Hematopoietic multipotent progenitor cell (in vitro differentiated cells): ENCODE measurements around the gene CHEK2. TPM values are rescaled to one million over a fixed set of nuclear protein-coding genes. Genes with fewer than 3 reads are reported as not detected.
"Not testable (repeated sequence)": the region's sequence is repeated elsewhere in the genome, so short reads cannot be mapped to it uniquely, and the experiment has no call there.

ENCODE experiments used
- DNase-seq, 3 donors: peaks; one replicate each; pipeline ENCODE4 v3.0.0-alpha.2; 2011 to 2015; ENCODE audit warnings: low read depth in 2 of 3, low spot score in 2 of 3
- total RNA-seq: library from RNA; depleted of rRNA; stranded (reverse); fragments of >200 nt; gene quantifications from one replicate; pipeline ENCODE4 v1.2.3, GENCODE V29; 2012

The CHEK2 gene
- total RNA-seq, 1 donor = 15.3 TPM

DNA sequence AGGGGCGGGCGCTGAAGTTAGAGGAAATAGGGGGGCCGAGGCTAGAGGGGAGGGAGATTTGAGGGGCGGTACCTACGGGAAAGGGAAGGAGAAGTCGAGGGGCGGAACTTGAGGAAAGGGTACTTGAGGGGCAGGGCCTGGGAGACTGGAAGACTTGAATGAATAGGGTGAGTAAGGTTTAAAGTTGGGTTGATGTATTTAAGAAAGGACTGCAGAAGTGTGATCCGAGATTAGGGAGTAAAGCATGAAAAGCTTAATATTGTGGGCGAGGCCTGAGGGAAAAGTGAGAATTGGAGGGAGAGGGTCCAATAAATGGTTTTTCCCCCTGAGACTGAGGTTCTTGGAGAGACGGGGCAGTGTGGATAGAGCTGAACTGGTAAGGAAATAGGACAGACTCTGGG is 942 bp upstream of the CHEK2 start:
- DNase-seq = no peak

DNA sequence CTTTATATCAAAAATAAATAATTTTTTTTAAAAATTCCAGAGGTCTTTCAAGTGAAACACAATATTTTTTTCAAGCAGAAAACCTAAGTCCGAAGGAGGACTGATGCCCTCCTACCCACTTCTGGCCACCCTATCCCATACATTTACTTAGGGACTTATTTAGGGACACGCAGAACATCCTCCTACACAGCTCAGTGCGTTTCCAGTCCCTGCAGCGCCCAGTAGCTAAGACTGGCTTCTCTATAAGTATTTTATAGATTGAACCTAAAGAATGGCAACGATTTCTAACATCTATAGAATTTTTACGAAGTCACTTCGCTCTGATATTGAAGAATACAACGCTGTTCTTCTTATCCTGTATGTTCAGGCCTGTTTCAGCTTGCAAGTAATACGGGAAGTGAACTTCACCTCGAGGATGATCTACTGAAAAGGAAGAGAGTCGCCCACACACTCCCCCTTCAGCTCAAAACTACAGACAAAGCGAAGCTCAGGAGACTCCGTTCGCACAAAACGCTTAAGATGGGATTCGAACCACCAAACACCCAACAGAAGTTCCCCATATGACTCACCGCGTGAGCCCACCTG is 328 bp downstream of the CHEK2 start:
- no peak for DNase-seq

DNA sequence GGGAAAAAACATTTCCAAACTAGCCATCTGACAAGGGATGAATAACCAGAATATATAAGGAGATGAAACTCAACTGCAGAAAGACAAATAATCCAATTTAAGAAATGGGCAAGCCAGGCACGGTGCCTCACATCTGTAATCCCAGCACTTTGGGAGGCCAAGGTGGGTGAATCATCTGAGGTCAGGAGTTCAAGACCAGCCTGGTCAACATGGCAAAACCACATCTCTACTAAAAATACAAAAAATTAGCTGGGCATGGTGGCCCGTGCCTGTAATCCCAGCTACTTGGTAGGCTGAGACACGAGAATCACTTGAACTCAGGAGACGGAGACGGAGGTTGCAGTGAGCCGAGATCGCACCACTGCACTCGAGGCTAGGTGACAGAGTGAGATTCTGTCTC is 2.7 kb downstream of the CHEK2 start:
- DNase-seq = not testable (repeated sequence)

DNA sequence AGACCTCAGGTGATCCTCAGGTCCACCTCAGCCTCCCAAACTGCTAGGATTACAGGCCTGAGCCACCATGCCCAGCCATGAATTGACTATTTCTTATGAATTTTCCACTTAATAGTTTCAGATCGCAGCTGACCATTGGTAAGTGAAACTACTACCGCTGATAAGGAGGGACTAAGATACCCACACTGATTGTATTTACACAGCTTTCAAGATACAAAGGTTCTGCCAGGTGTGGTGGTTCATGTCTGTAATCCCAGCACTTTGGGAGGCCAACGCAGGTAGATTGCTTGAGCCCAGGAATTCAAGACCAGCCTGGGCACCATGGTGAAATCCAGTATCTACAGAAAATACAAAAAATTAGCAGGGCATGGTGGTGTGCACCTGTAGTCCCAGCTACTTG is 3.9 kb downstream of the CHEK2 start:
- DNase-seq = no peak

DNA sequence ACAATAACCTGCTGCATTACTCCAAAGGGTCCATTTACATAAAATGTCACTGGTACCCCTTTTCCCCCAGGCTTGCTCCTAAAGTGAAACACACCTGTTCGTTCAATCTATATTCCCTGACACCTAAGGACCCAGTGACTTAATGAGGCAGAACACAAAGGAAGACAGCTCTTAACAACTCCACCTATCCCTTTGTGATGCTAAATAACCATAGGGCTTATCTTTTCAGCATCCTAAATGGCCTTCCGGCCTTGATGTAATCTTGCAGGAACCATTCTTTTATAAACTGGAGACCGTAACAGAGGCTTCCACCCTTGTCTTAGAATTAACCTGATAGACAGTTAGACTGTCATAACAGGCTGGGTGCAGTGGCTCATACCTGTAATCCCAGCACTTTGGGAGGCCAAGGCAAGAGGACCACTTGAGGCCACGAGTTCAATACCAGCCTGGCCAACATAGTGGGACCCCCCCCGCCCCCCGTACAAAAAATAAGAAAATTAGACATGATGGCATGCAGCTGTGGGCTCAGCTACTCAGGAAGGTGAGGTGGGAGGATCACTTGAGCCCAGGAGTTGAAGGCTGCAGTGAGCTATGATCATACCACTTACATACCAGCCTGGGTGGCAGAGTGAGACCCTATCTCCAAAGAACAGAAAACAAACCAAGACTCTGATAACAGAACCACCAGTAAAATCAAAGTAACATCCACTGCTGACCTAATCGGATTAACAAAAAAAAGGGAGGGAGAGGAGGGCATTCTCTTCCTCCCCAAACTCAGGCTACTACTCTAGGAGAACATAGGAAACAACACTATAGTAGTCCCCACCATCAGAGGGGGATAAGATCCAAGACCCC is 5.1 kb downstream of the CHEK2 start:
- DNase-seq = peak in 1 of 3 donors; percentile 6

DNA sequence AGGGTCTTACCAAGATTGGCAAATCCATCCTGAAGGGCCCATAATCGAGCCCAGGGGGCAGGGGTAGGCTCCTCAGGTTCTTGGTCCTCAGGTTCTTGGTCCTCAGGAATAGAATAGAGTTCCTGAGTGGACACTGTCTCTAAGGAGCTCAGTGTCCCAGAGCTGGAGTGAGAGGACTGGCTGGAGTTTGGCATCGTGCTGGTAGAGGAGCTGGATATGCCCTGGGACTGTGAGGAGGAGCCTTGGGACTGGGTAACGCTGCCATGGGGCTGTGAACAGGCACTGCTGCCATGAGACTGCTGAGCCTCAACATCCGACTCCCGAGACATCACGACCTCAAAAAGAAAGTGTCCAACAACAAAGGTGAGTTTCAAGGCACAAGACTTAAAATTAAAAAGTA is 7.2 kb downstream of the CHEK2 start:
- DNase-seq = no peak

DNA sequence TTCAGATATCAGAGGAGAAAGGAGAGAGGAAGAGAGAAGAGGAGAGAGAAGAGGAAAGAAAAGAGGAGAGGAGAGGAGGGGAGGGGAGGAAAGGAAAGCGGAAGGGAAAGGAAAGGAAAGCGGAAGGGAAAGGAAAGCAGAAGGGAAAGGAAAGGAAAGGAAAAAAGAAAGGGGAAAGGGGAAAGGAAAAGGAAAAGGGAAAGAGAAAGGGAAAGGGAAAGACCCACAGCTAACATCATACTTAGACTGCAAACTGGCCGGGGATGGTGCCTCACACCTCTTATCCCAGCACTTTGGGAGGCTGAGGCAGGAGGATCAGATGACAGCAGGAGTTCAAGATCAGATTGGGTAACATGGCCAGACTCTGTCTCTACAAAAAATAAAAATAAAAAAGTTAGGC is 11.4 kb downstream of the CHEK2 start:
- no peak for DNase-seq

DNA sequence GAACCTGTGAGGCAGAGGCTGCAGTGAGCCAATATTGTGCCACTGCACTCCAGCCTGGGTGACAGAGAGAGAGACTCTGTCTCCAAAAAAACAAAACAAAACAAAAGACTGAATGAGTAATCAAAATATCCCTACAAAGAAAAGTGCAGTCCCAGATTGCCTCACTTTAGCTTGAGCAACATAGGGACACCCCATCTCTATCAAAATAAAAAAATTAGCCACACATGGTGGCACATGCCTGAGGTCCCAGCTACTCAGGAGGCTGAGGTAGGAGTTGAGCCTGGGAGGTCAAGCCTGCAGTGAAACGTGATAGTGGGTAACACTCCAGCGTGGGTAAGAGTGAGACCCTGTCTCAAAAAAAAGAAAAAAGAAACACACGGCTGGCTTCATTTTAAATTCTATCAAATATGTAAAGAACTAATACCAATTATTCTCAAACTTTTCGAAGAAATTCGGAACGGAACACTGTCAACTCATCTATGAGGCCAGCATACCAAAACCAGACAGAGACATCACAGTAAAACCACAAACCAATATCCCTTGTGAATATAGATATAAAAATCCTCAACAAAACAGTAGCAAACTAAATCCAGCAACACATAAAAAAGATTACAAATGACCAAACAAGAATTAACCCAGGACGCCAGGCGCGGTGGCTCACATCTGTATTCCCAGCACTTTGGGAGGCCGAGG is 12.9 kb downstream of the CHEK2 start:
- DNase-seq = no peak

DNA sequence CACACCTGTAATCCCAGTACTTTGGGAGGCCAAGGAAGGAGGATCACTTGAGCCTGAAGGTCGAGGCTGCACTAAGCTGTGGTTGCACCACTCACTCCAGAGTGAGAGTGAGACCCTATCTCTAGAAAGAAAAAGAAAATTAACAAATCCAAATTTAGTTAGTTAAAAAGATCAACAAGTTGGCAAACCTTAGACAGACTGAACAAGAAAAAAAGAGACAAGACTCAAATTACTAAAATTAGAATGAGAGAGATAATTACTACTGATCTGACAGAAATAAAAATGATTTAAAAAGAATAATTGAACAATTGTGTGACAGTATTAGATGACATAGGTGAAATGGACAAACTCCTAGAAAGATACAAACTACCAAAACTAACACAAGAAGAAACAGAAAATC is 13.6 kb downstream of the CHEK2 start:
- DNase-seq = no peak

DNA sequence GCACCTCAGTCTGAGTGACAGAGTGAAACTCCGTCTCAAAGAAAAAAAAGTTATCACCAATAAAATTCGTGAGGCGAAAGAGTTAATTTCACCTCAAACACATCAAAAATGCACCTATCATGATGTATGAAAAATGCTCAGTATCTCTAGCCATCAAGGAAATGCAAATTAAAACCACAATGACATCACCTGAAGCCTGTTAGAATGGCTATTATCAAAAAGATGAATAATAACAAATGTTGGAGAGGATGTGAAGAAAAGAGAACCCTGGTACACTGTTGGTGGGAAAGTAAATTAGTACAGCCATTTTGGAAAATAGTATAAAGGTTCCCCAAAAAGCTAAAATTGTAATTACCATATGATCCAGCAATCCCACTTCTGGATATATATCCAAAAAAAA is 23.6 kb downstream of the CHEK2 start:
- DNase-seq = no peak

DNA sequence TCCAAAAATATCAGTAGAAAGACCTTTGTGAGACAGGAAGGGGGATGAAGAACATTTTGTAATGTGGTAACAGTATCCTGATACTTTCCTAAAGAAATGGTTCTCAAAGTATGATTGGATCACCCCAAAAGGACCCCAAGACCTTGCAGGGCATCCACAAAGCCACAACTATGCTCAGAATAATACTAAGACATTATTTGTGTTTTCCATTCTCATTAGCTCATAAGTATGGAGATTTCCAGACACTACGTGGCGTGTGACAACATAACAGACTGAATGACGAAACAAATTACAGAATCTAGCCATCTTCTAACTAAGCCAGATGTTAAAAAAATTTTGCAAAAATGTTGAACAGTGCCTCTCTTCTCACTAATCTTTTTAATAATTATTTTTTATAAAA is 24.9 kb downstream of the CHEK2 start:
- no peak for DNase-seq

DNA sequence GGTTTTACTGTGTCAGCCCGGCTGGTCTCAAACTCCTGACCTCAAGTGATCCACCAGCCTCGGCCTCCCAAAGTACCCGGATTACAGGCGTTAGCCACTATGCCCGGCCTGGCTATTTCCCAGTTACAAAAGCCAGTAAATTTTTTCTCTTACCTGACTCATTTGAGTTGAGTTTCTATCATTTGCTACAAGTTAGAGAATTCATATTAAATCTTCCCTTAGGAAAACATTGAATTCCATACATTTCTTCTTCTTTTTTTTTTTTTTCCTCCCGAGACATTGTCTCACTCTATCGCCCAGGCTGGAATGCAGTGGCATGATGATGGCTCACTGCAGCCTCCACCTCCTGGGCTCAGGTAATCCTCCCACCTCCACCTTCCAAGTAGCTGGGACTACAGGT is 26.0 kb downstream of the CHEK2 start:
- no peak for DNase-seq

DNA sequence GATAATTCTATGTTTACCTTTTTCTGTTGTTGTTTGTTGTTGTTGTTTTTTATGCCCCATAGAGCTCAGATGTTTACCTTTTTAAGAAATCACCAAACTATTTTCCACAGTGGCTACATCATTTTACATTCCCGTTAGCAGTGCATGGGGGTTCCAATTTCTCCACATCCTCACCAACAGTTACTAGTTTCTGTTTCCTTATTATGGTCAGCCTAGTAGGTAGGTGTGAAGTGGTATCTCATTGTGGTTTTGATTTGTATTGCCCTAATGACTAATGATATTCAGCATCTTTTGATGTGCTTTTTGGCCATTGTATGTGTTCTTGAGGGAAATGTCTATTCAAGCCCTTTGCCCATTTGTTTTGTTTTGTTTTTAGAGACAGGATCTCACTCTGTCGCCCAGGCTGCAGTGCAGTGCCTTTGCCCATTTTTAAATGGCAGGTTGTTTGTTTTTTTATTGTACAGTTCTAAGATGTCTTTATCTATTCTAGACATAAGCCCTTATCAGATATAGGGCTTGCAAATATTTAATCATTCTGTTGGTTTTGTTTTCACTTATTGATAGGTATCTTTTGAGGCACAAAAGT is 27.5 kb downstream of the CHEK2 start:
- no peak for DNase-seq

DNA sequence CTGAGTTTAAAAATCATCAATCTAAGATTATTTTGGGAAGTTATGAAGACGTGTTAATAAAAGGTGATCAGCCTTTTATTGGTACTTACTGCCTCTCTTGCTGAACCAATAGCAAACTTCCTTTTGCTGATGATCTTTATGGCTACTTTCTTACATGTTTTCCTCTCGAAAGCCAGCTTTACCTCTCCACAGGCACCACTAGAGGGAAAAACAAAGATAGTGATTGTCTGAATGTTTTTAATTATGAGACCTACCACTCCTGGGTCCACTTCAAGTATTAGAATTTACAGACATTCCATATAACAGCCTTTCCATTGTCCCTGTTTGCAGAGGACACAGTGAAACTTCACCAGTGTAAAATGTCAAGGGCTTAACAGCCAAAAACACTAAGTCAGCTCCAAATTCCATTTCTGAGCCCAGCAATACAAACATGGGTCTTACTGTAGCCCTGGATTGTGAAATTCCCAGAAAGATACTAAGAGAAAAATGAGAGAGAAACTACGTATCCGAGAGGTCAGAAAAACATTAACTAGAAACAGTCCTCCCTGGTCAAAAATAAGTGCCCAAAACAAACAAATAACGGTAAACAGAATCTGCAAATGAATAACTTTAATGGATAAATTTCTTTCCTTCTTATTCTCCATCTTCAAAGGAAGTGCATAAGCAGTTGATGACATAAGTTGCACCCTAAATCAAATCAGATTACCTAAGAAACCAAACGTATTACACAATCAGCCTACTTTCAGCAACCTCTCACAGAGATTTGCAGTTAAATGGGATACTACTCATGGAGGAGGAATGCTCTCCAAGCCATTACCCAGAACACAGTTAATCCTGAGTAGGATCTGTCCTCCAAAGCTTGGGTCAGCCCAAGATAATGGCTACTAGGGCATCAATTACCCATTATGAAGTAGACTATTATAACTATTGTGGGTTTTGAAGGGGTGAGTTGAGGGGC is 29.5 kb downstream of the CHEK2 start:
- no peak for DNase-seq

DNA sequence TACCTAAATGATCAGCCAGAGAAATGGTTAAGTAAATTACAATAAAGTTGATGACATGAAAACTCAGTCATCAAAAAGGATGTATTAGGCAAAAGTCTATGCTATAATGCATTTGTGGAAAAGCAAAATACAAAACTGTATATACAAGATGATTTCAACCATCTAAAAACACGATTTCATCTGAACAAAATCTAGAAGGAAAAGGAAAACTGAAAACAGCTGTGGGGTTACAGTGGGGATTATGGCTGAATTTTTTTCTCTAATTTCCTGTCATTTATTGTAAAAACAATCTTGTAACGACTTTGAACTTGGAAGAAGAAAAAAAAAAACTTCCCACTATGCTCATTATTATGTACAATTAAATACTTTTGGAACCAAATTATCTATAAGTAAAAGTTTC is 30.3 kb downstream of the CHEK2 start:
- no peak for DNase-seq

DNA sequence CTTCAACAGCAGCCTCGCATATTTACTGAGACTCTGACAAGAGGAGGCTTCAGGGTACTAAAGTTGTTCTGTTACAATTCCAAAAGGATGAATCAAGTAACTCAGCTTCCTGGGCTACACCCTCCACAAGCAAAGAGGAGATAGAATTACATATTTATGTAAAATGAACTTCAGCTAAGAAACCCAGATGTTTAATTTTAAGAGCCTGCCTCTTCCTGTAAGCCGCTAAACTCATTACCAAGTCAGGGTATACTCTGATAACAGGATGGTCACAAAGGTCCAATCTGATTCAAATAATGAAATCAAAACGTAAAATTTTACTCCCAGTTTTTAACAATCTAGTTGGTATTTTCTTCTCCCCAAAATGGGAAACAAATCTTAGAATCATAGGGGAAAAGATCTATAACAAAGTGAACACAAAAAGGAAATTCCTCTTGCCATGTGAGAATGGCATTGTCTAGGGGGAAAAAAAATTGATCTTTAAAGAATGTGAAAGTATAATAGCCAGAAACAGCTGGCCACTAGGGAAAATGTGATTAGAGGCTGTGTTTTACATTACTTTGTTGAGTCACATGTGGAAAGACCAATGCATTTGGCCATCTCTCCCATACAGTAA is 30.9 kb downstream of the CHEK2 start:
- no peak for DNase-seq

DNA sequence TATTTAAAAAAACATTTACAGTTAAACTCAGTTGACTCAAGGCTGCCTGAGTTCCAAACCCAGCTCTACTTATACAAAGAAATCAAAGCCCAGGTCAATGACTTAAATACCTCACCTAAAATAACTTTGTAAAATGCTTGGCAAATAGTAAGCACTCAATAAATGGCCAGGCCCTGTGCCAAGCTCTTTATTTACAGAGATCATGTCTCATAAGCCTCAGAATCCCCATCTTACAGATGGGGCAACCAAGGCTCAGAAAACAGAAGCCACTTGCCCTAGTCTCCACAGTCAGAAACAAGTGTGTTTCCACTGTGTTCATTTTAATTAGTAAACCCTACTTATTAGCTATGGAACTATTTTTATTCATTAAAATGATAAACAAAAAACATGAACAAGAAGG is 31.5 kb downstream of the CHEK2 start:
- DNase-seq = no peak

DNA sequence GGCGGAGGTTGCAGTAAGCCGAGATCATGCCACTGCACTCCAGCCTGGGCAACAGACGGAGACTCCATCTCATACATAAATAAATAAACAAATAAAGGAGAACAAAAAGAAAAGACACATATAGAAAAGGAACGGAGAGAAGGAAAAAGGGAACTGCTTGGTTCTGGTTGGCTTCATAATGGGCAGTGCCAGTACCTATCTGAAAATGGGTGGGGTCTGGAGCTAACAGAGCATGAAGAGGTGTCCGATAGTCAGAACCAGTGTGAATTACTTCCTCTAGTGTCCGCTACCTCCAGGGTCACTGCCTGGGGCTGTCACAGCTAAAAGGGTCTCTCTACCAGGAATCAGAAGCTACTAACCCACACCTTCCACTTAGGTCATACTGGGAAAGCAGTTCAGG is 34.8 kb downstream of the CHEK2 start:
- DNase-seq = no peak

DNA sequence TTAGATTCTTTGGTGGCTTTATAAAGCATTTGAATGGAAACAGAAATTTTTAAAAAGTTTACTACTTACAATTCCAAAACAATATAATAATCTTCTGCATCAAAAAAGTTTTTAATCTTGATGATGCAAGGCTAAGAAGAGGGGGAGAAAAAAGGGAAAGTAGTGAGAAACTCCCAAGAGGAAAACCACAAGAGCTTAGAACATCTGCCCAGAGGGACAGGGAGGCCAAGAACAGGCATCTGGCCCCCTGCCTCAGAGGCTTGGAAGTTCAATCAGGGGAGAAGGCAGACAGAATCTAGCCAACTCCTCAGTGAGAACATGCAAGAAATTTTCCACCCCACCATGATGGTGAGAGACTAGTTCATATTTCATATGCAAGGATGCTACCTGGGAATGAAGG is 38.2 kb downstream of the CHEK2 start:
- DNase-seq = no peak

DNA sequence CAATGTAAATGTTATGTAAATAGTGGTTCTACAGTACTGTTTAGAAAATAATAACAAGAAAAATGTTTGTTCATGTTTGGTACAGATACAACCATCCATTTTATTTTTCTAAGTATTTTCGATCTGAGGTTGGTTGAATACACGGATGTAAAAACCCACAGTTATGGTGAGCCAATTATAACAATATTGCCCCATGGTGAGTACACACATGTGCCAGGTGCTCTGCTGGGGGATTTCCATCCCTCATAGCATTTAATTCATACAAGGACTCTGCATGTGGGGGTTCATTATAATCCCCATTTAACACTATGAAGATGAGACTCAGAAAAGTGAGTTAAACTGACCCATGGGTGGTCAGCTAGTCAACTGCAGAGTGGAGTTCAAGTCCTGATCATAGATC is 38.7 kb downstream of the CHEK2 start:
- no peak for DNase-seq
